Activated CD4-positive, alpha-beta T cell treated with anti-CD3 and anti-CD28 coated beads, Interleukin-10, Interleukin-2, amounts not matched to agents 100 ng/mL and 50 ng/mL, durations not matched to agents 16 hours and 8 hours (primary cell): ENCODE results near the gene CKAP5.

Source experiments
- DNase-seq: peaks from one replicate; pipeline ENCODE4 v3.0.0-alpha.2; 2020

CKAP5 gene

GRCh38 chr11:46695345-46696211, 150.5 kb downstream of the CKAP5 start:
- no peak for DNase-seq

DNA sequence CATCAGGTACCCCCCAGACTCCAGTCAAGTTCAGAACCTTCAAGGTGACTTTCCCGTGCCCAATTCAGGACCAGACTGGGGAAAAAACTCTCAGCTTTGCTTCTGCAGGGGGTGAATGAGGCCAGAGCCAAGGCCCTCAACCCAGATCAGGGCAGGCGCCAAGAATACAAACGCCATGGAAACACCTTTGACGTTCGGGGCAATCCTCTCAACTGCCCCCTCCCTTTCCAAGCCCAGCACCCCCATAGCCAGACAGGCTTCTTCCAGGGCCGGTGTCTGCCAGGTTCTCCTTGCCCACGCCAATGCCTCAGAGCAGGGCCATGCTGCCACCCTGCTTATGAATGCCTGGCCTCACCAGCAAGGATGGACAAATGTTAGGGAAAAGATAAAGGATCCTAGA, 151.5 kb downstream of the CKAP5 start:
- no peak for DNase-seq

GRCh38 chr11:46694072-46694471, 152.0 kb downstream of the CKAP5 start:
- no peak for DNase-seq

GRCh38 chr11:46693597-46694012, 152.5 kb downstream of the CKAP5 start:
- no peak for DNase-seq
